ENCODE data around the gene ARFRP1.

GRCh38 chr20:63656451-63656850, 51.3 kb downstream of the ARFRP1 start:
- TF ChIP-seq EZH2 (IDR thresholded peaks at IDR 0.05; ENCODE audit: low read depth, unreplicated experiment) = no peak
- TF ChIP-seq POLR2AphosphoS5 (IDR thresholded peaks at IDR 0.05; ENCODE audit: low read depth) = no peak
- no peak for TF ChIP-seq CTCF (conservative IDR thresholded peaks at IDR 0.05; ENCODE audit: low read depth in 2 of 2)
- TF ChIP-seq CREB1 (CRISPR knock-in tag; IDR thresholded peaks at IDR 0.05; ENCODE audit: low read depth) = no peak
- TF ChIP-seq EZH2phosphoT487 (IDR thresholded peaks at IDR 0.05; ENCODE audit: unreplicated experiment) = no peak
- TF ChIP-seq ZNF114 (CRISPR knock-in tag; IDR thresholded peaks at IDR 0.05) = no peak
- TF ChIP-seq JUNB (IDR thresholded peaks at IDR 0.05; ENCODE audit: unreplicated experiment) = no peak
- no peak for TF ChIP-seq NANOG (IDR thresholded peaks at IDR 0.05; ENCODE audit: borderline replicate concordance)
